Body of pancreas (tissue), 4 donors: Measurements from ENCODE around the gene NRDE2. TPM values are rescaled to one million over a fixed set of nuclear protein-coding genes. Genes with fewer than 3 reads are reported as not detected.
"Not testable (repeated sequence)": the region's sequence is repeated elsewhere in the genome, so short reads cannot be mapped to it uniquely, and the experiment has no call there.

Experiments
- ATAC-seq: fragments of 150-250 bp; one replicate; pipeline ENCODE4 v1.9.1; 2016
- DNase-seq, 4 donors: peaks; one replicate each; pipeline ENCODE4 v3.0.0-alpha.2; 2019
- H3K27ac ChIP-seq, 4 donors: fragments of 200-600 bp; sonication (generic); 1 replicate in 3 of 4; 2 replicates in 1 of 4; pipeline versions ENCODE4 v1.5.1 to v1.6.1; 2016 to 2019; ENCODE audit warnings: mild to moderate bottlenecking in 1 of 4, mixed read lengths in 1 of 4, moderate library complexity in 1 of 4
- H3K27me3 ChIP-seq, 2 donors: fragments of 200-600 bp; sonication (generic); one replicate each; pipeline ENCODE4 v1.6.0; 2016; ENCODE audit warnings: mild to moderate bottlenecking in 1 of 2
- H3K36me3 ChIP-seq, 2 donors: fragments of 200-600 bp; sonication (generic); replicated peaks in 1 of 2; 2 replicates each; pipeline ENCODE4 v1.5.1; 2016; ENCODE audit warnings: low read depth in 2 of 2; ENCODE audit not compliant: insufficient read depth in 1 of 2
- H3K4me1 ChIP-seq: fragments of 200-600 bp; sonication (generic); one replicate; pipeline ENCODE4 v1.6.0; 2016
- H3K4me3 ChIP-seq, 2 donors: fragments of 200-600 bp; sonication (generic); 1 replicate in 1 of 2; 2 replicates in 1 of 2; pipeline ENCODE4 v1.5.1; 2016 to 2019
- H3K9me3 ChIP-seq, 3 donors: fragments of 200-600 bp; sonication (generic); 1 replicate in 2 of 3; 2 replicates in 1 of 3; pipeline ENCODE4 v1.5.1; 2016
- POLR2A ChIP-seq, 3 donors: fragments of 450-650 bp; IDR thresholded peaks; one replicate each; pipeline ENCODE4 v1.6.1; 2016; ENCODE audit warnings: antibody characterized with exemption in 3 of 3, mild to moderate bottlenecking in 2 of 3
- WGBS, 2 donors: methylation state at CpG; one replicate each; pipeline ENCODE4 v1.1.5; 2017; 5-methylcytosine and 5-hydroxymethylcytosine counted together
- intact Hi-C: fragments of 100-400 bp; cut with DNase I; formaldehyde crosslinking; loops from one replicate; pipeline ENCODE4 v1.15.1; 2023
- total RNA-seq, 2 donors: library from RNA; depleted of rRNA; stranded (reverse); fragments of >200 nt; gene quantifications; one replicate each; pipeline ENCODE4 v1.1.0, GENCODE V29; 2016
- TF ChIP-seq, protein P1 (sequence below), 7 experiments: fragments of 450-650 bp in 4 of 7; fragments of 200-600 bp in 3 of 7; sonication (generic) in 3 of 7; IDR thresholded peaks; one replicate each; pipeline ENCODE4 v1.5.1; 2016 to 2019; ENCODE audit warnings: antibody characterized with exemption in 7 of 7

NRDE2 gene
- total RNA-seq, 2 donors from 2014 or later = 11.7 to 65.6 TPM

DNA sequence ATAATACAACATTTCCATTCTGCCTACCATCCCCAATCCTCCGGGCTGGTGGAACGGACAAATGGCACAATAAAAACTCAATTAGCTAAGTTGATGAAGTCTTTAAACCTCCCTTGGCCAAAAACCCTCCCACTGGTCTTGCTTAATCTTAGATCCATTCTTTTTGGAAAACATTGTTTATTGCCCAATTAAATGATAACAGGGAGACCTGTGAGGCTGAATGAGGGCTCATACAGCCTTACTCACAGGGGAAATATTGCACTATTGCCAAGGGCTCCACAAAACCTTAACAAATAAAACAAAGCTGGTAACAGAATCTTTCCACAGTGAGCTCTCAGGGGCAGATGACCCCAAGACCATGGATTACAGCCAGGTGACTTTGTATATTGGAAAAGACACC is 83.1 kb downstream of the NRDE2 start:
- intact Hi-C loops = no loop called here
- no peak for TF ChIP-seq POLR2A (IDR thresholded peaks at IDR 0.05)
- TF ChIP-seq, protein P1, sequence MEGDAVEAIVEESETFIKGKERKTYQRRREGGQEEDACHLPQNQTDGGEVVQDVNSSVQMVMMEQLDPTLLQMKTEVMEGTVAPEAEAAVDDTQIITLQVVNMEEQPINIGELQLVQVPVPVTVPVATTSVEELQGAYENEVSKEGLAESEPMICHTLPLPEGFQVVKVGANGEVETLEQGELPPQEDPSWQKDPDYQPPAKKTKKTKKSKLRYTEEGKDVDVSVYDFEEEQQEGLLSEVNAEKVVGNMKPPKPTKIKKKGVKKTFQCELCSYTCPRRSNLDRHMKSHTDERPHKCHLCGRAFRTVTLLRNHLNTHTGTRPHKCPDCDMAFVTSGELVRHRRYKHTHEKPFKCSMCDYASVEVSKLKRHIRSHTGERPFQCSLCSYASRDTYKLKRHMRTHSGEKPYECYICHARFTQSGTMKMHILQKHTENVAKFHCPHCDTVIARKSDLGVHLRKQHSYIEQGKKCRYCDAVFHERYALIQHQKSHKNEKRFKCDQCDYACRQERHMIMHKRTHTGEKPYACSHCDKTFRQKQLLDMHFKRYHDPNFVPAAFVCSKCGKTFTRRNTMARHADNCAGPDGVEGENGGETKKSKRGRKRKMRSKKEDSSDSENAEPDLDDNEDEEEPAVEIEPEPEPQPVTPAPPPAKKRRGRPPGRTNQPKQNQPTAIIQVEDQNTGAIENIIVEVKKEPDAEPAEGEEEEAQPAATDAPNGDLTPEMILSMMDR (IDR thresholded peaks at IDR 0.05) = no peak
- ATAC-seq (no peak), DNase-seq (no peak)
- Histone ChIP-seq H3K27ac (no peak overlapping the region), H3K4me3 (no peak overlapping the region), H3K27me3 (no peaks in the 10 kb centered on the region), H3K4me1 (no peaks in the 10 kb centered on the region), H3K9me3 (no peaks in the 10 kb centered on the region), H3K36me3 (no peaks in the 10 kb centered on the region)
- WGBS, 2 donors = 85 to 87% methylated on average over 2 of the region's 2 CpGs

DNA sequence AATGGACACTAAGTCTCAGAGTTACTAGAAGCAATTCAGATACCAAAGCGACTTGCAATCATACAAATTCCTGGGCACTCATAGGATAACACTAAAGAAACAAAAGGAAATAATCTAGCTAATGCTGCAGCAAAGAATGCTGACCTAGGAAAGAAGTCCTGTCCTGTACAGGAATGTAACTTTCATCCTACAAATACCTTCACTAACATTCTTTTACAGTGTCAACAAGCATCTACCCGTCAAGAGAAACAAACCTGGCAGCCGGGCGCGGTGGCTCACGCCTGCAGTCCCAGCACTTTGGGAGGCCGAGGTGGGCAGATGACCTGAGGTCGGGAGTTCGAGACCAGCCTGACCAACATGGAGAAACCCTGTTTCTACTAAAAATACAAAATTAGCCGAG is 84.3 kb downstream of the NRDE2 start:
- H3K27ac ChIP-seq, H3K36me3 ChIP-seq, H3K9me3 ChIP-seq, H3K4me3 ChIP-seq, ATAC-seq, H3K27me3 ChIP-seq, intact Hi-C loops, H3K4me1 ChIP-seq, DNase-seq: not testable (repeated sequence)
- WGBS, 2 donors = 62 to 69% methylated on average over 10 of the region's 10 CpGs

DNA sequence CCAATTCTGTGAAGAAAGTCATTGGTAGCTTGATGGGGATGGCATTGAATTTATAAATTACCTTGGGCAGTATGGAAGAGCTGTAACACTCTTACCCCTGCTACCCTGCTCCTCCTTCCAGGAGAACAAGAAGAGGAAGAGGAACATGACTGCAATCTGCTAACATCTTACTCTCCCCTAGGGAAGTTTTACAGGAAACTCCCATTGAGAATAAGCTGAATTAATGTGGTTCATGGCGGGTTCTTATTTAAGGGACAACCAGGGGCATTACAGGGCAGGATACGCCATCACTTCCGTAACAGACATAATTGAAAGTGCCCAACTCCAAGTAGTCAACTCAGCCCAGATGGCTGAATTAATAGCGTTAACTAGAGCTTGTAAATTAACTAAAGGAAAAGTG is 84.8 kb downstream of the NRDE2 start:
- intact Hi-C loops = no loop called here
- Histone ChIP-seq H3K4me1 (no peaks in the 10 kb centered on the region), H3K27me3 (no peaks in the 10 kb centered on the region), H3K4me3 (no peak overlapping the region), H3K36me3 (no peaks in the 10 kb centered on the region), H3K9me3 (no peaks in the 10 kb centered on the region), H3K27ac (no peak overlapping the region)
- 67 to 81% methylated on average over 4 of the region's 4 CpGs for WGBS, 2 donors
- no peak for DNase-seq
- no peak for ATAC-seq
- no peak for TF ChIP-seq POLR2A (IDR thresholded peaks at IDR 0.05)
- TF ChIP-seq, protein P1 (IDR thresholded peaks at IDR 0.05) = no peak

DNA sequence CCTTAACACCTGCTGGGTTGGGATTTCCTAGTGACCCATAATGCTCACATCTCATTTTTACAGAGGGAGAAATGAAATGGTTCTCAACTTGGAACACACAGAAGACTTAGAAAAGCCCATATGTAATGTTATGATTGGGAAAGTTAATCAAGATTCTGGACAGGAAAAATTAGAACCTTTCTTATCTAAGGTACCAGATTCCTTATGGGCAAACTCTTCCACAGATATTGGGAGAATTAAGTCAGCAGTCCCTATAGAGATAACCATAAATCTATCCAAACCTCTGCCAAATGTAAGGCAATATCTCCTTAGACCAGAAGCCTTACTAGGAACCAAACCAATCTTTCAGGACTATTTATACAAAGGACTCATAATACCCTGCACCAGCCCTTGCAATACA is 89.3 kb downstream of the NRDE2 start:
- no peaks in the 10 kb centered on the region for H3K4me1 ChIP-seq
- H3K27me3 ChIP-seq = no peaks in the 10 kb centered on the region
- H3K9me3 ChIP-seq = peaks cover 0 to 36% (median 0%) of the 10 kb centered on the region in 3 donors
- intact Hi-C loops = no loop called here
- no peak for ATAC-seq
- DNase-seq = no peak
- no peak for TF ChIP-seq POLR2A (IDR thresholded peaks at IDR 0.05)
- TF ChIP-seq, protein P1 (IDR thresholded peaks at IDR 0.05) = no peak
- no peaks in the 10 kb centered on the region for H3K36me3 ChIP-seq
- no peak overlapping the region for H3K27ac ChIP-seq
- H3K4me3 ChIP-seq = no peak overlapping the region

DNA sequence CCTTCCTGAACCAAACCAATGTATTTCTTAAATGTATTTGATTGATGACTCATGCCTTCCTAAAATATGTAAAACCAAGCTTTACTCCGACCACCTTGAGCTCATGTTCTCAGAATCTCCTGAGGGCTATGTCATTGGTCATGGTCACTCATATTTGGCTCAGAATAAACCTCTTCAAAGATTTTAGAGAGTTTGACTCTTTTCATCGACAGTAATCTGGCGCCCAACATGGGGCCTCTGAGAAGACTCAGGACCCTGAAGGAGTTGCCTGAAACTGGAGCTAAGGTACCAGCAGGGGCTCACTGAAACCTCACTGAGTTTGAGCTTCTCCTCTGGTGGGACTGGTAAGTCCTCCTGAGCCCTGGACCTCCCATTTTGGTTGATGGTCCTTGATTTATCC is 92.6 kb downstream of the NRDE2 start:
- WGBS, 2 donors = 69 to 74% methylated on average over 3 of the region's 3 CpGs
- H3K4me1 ChIP-seq = peaks cover 4% of the 10 kb centered on the region
- H3K36me3 ChIP-seq = no peaks in the 10 kb centered on the region
- intact Hi-C loops = no loop called here
- no peaks in the 10 kb centered on the region for H3K27me3 ChIP-seq
- no peak for ATAC-seq
- H3K27ac ChIP-seq = no peak overlapping the region
- no peak overlapping the region for H3K4me3 ChIP-seq
- H3K9me3 ChIP-seq = peaks cover 0 to 36% (median 0%) of the 10 kb centered on the region in 3 donors
- DNase-seq = no peak
- no peak for TF ChIP-seq POLR2A (IDR thresholded peaks at IDR 0.05)
- TF ChIP-seq, protein P1 (IDR thresholded peaks at IDR 0.05) = no peak
